DOHH2 (cell line): ENCODE results near the gene CDKN1B.

ENCODE experiments used
- H3F3A ChIP-seq: fragments of 200-600 bp; sonication (generic), shearing (Covaris generic); 2 replicates; pipeline ENCODE4 v1.6.0; 2016; ENCODE audit warnings: antibody characterized with exemption, mild to moderate bottlenecking; ENCODE audit not compliant: control insufficient read depth, insufficient read depth
- H3K27ac ChIP-seq: fragments of 200-600 bp; sonication (generic); 2 replicates; pipeline ENCODE4 v1.5.1; 2014; ENCODE audit warnings: low read depth, mild to moderate bottlenecking, low read length, moderate library complexity
- H3K27me3 ChIP-seq: fragments of 200-600 bp; sonication (generic); 2 replicates; pipeline ENCODE4 v1.6.1; 2014; ENCODE audit warnings: mild to moderate bottlenecking, low read length, mixed read lengths; ENCODE audit not compliant: control insufficient read depth
- H3K36me3 ChIP-seq: fragments of 200-600 bp; sonication (generic); 2 replicates; pipeline ENCODE4 v1.6.1; 2014; ENCODE audit warnings: mild to moderate bottlenecking, low read length, moderate library complexity, mixed read lengths; ENCODE audit not compliant: control insufficient read depth
- H3K4me1 ChIP-seq: fragments of 200-600 bp; sonication (generic); 2 replicates; pipeline ENCODE4 v1.6.1; 2014; ENCODE audit warnings: mild to moderate bottlenecking, low read length, mixed read lengths; ENCODE audit not compliant: control insufficient read depth
- H3K4me2 ChIP-seq: fragments of 200-600 bp; sonication (generic); 2 replicates; pipeline ENCODE4 v1.6.0; 2014; ENCODE audit warnings: mild to moderate bottlenecking, low read length, moderate library complexity
- H3K4me3 ChIP-seq: fragments of 200-600 bp; sonication (generic); 2 replicates; pipeline ENCODE4 v1.5.1; 2014; ENCODE audit warnings: mild to moderate bottlenecking, low read length, mixed read lengths
- H3K79me2 ChIP-seq: fragments of 200-600 bp; sonication (generic); 2 replicates; pipeline ENCODE4 v1.6.1; 2014; ENCODE audit warnings: mild to moderate bottlenecking, low read length, mixed read lengths; ENCODE audit not compliant: control insufficient read depth
- H3K9me2 ChIP-seq: fragments of 200-600 bp; sonication (generic); replicated peaks from 2 replicates; pipeline ENCODE4 v1.6.1; 2014; ENCODE audit warnings: mild to moderate bottlenecking, low read length, mixed read lengths; ENCODE audit not compliant: control insufficient read depth
- H3K9me3 ChIP-seq: fragments of 200-600 bp; sonication (generic); 2 replicates; pipeline ENCODE4 v1.6.1; 2014; ENCODE audit warnings: antibody characterized with exemption, low read length, mixed read lengths; ENCODE audit not compliant: control insufficient read depth, insufficient read depth
- H4K20me1 ChIP-seq: fragments of 200-600 bp; sonication (generic); 2 replicates; pipeline ENCODE4 v1.6.0; 2014; ENCODE audit warnings: low read depth, mild to moderate bottlenecking, antibody characterized with exemption, low read length, moderate library complexity; ENCODE audit not compliant: control insufficient read depth, insufficient read depth
- EZH2phosphoT487 ChIP-seq: fragments of 200-600 bp; sonication (generic); IDR thresholded peaks from 2 replicates; pipeline ENCODE4 v1.6.1; 2017; ENCODE audit warnings: borderline replicate concordance, mild to moderate bottlenecking, antibody characterized with exemption, low read length, moderate library complexity, mixed read lengths
- TF ChIP-seq, protein P1 (sequence below): fragments of 200-600 bp; sonication (generic); IDR thresholded peaks from one replicate; pipeline ENCODE4 v1.5.1; 2014; ENCODE audit warnings: antibody characterized with exemption, mild to moderate bottlenecking, low read depth, low read length; ENCODE audit not compliant: poor library complexity, severe bottlenecking

CDKN1B gene

DNA sequence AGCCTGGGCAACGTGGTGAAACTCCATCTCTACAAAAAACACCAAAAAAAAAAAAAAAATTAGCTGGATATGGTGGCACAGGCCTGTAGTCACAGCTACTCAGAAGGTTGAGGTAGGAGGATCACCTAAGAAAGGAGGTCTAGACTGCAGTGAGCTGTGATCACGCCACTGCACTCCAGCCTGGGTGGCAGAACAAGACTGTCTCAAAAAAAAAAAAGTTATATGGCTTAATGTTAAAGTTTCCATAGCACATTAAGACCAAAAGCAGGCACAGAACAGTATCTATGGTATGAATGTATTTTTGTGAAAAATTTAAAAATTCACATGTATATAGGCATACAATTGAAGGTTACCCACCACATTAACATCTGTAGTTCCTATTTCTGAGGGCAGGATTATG, 15.9 kb downstream of the CDKN1B start:
- peaks cover 46% of the 10 kb centered on the region for H3K36me3 ChIP-seq
- no peak overlapping the region for H3K4me3 ChIP-seq
- TF ChIP-seq, protein P1, sequence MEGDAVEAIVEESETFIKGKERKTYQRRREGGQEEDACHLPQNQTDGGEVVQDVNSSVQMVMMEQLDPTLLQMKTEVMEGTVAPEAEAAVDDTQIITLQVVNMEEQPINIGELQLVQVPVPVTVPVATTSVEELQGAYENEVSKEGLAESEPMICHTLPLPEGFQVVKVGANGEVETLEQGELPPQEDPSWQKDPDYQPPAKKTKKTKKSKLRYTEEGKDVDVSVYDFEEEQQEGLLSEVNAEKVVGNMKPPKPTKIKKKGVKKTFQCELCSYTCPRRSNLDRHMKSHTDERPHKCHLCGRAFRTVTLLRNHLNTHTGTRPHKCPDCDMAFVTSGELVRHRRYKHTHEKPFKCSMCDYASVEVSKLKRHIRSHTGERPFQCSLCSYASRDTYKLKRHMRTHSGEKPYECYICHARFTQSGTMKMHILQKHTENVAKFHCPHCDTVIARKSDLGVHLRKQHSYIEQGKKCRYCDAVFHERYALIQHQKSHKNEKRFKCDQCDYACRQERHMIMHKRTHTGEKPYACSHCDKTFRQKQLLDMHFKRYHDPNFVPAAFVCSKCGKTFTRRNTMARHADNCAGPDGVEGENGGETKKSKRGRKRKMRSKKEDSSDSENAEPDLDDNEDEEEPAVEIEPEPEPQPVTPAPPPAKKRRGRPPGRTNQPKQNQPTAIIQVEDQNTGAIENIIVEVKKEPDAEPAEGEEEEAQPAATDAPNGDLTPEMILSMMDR: no peak
- peaks cover 46% of the 10 kb centered on the region for H3K4me1 ChIP-seq
- no peaks in the 10 kb centered on the region for H3K9me2 ChIP-seq
- no peaks in the 10 kb centered on the region for H3K9me3 ChIP-seq
- H3K4me2 ChIP-seq: no peak overlapping the region
- H4K20me1 ChIP-seq: peaks cover 8% of the 10 kb centered on the region; the same call in 1 of the 2 replicates
- peaks cover 75% of the 10 kb centered on the region for H3K79me2 ChIP-seq
- no peaks in the 10 kb centered on the region for H3K27me3 ChIP-seq
- no peak overlapping the region for H3K27ac ChIP-seq
- H3F3A ChIP-seq: peaks cover 27% of the 10 kb centered on the region

DNA sequence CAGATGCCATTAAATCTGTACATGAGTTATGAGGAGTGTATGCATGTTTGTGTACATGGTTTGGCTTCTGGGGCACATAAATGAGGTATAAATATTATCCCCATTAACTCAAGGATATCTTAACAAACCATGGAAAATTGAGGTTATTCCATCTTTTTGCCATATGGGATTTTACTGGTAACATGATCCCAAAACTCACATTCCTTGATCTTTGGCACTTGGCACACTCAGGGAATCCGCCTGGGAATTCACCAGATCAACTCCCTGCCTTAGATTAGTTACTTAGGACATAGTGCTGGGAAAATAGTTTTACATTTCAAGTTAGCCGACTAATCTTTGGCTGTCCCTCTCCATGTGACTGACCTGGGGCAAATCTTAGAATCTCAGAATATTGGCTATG, 16.9 kb downstream of the CDKN1B start:
- Histone ChIP-seq H3K9me2 (no peaks in the 10 kb centered on the region), H3K36me3 (peaks cover 43% of the 10 kb centered on the region), H3K27ac (no peak overlapping the region), H3F3A (peaks cover 27% of the 10 kb centered on the region), H4K20me1 (peaks cover 8% of the 10 kb centered on the region; the same call in 1 of the 2 replicates), H3K79me2 (peaks cover 75% of the 10 kb centered on the region), H3K9me3 (no peaks in the 10 kb centered on the region), H3K27me3 (no peaks in the 10 kb centered on the region), H3K4me2 (no peak overlapping the region), H3K4me1 (peaks cover 37% of the 10 kb centered on the region), H3K4me3 (no peak overlapping the region)
- TF ChIP-seq, protein P1: no peak
- TF ChIP-seq EZH2phosphoT487: no peak

DNA sequence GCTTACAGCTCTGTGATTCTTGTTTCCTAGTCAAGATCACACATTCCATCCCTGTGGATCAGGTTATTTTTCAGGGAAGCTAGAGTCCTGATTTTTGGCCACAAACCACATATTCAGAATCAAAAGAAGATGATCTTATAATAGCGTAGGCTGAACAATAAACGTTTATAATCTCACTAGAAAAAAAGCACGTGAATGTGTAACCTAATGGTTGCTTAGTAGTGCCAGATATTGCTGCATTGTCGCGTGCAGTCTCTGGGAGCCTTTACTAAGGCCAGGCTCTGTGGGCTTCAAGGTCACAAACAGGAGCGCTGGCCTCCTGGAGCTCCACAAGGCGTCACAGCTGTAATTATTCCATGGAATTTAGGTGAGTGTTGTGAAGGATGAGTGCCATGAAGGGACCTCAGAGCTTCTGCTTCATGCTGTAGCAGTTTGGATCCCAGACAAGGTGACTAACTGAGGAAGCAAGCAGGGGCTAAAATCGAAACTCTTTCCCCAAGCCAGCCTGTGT, 17.4 kb downstream of the CDKN1B start:
- peaks cover 27% of the 10 kb centered on the region for H3F3A ChIP-seq
- no peaks in the 10 kb centered on the region for H3K27me3 ChIP-seq
- peaks cover 8% of the 10 kb centered on the region; the same call in 1 of the 2 replicates for H4K20me1 ChIP-seq
- H3K4me1 ChIP-seq: peaks cover 34% of the 10 kb centered on the region
- H3K79me2 ChIP-seq: peaks cover 76% of the 10 kb centered on the region
- TF ChIP-seq EZH2phosphoT487: no peak
- TF ChIP-seq, protein P1: no peak
- no peak overlapping the region for H3K27ac ChIP-seq
- H3K4me3 ChIP-seq: no peak overlapping the region
- no peaks in the 10 kb centered on the region for H3K9me3 ChIP-seq
- peaks cover 42% of the 10 kb centered on the region for H3K36me3 ChIP-seq
- no peak overlapping the region for H3K4me2 ChIP-seq
- H3K9me2 ChIP-seq: no peaks in the 10 kb centered on the region

DNA sequence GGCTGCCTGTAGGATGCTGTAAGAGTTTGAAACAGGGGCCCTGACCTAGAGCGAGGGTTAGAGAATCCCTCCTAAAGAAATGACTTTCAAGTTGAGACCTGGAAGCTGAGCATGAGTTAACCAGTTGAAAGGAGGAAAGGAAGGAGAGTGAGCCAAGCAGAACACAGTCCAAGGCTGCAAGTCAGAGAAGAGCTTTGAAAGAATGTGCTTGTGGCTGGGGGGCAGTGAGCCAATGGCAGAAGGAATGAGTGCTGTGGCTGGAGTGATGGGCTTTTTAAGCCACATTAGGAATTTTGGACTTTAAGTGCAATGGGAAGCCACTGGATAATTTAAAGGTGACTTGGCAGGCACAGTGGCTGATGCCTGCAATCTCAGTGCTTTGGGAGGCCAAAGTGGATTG, 18.1 kb downstream of the CDKN1B start:
- Histone ChIP-seq H3K79me2 (peaks cover 72% of the 10 kb centered on the region), H3K36me3 (peaks cover 36% of the 10 kb centered on the region), H3K9me2 (no peaks in the 10 kb centered on the region), H3K4me3 (no peak overlapping the region), H3K27me3 (no peaks in the 10 kb centered on the region), H3K4me2 (no peak overlapping the region), H3F3A (peaks cover 27% of the 10 kb centered on the region), H3K4me1 (peaks cover 34% of the 10 kb centered on the region), H3K9me3 (no peaks in the 10 kb centered on the region), H3K27ac (no peak overlapping the region), H4K20me1 (peaks cover 8% of the 10 kb centered on the region; the same call in 1 of the 2 replicates)
- TF ChIP-seq, protein P1: no peak
- no peak for TF ChIP-seq EZH2phosphoT487
